Spleen (tissue), 11 donors: ENCODE results near the gene TYRP1. TPM values are rescaled to one million over a fixed set of nuclear protein-coding genes. Genes with fewer than 3 reads are reported as not detected.

Source experiments
- DNase-seq: peaks from one replicate; pipeline ENCODE4 v3.0.0-alpha.2; 2020
- H3K27ac ChIP-seq, 8 donors: fragments of 200-600 bp; sonication (generic) in 7 of 8; 1 replicate in 4 of 8; 2 replicates in 4 of 8; pipeline versions ENCODE4 v1.5.0 to v1.8.0; 2016 to 2021; ENCODE audit warnings: inconsistent platforms in 4 of 8, mild to moderate bottlenecking in 4 of 8, moderate library complexity in 1 of 8
- H3K27me3 ChIP-seq, 7 donors: fragments of 200-600 bp; sonication (generic) in 6 of 7; replicated peaks in 1 of 7; 1 replicate in 4 of 7; 2 replicates in 3 of 7; pipeline versions ENCODE4 v1.5.0 to v1.8.0; 2016 to 2021; ENCODE audit warnings: inconsistent platforms in 3 of 7, mild to moderate bottlenecking in 1 of 7
- H3K36me3 ChIP-seq, 6 donors: fragments of 200-600 bp; sonication (generic) in 5 of 6; 1 replicate in 4 of 6; 2 replicates in 2 of 6; pipeline versions ENCODE4 v1.5.0 to v1.8.0; 2016 to 2021; ENCODE audit warnings: inconsistent platforms in 2 of 6
- H3K4me1 ChIP-seq, 6 donors: fragments of 200-600 bp; sonication (generic) in 5 of 6; 1 replicate in 3 of 6; 2 replicates in 3 of 6; pipeline versions ENCODE4 v1.5.0 to v1.8.0; 2016 to 2021; ENCODE audit warnings: inconsistent platforms in 3 of 6
- H3K4me3 ChIP-seq, 8 donors: fragments of 200-600 bp; sonication (generic) in 7 of 8; 1 replicate in 4 of 8; 2 replicates in 4 of 8; pipeline versions ENCODE4 v1.5.0 to v1.8.0; 2016 to 2021; ENCODE audit warnings: inconsistent platforms in 4 of 8, mild to moderate bottlenecking in 4 of 8, moderate library complexity in 2 of 8
- H3K9me3 ChIP-seq, 8 donors: fragments of 200-600 bp; sonication (generic) in 7 of 8; 1 replicate in 4 of 8; 2 replicates in 4 of 8; pipeline versions ENCODE4 v1.5.0 to v1.8.0; 2016 to 2021; ENCODE audit warnings: inconsistent platforms in 4 of 8
- POLR2A ChIP-seq, 3 donors: fragments of 450-650 bp; IDR thresholded peaks; one replicate each; pipeline ENCODE4 v1.5.1; 2017; ENCODE audit warnings: antibody characterized with exemption in 3 of 3, mild to moderate bottlenecking in 1 of 3
- POLR2AphosphoS5 ChIP-seq, 3 donors: sonication (generic); formaldehyde crosslinking; IDR thresholded peaks; one replicate each; pipeline ENCODE4 v1.5.1; 2017; ENCODE audit warnings: antibody characterized with exemption in 3 of 3
- WGBS, 5 donors: extraction: QIAGEN DNeasy Blood & Tissue Kit in 3 of 5; methylation state at CpG; one replicate each; pipeline versions ENCODE4 v1.1.5 to v1.1.7; 2013 to 2018; 5-methylcytosine and 5-hydroxymethylcytosine counted together
- intact Hi-C: fragments of 100-400 bp; cut with DNase I; formaldehyde crosslinking; loops from one replicate; pipeline ENCODE4 v1.15.0; 2023; ENCODE audit warnings: low total_unique reads
- polyA plus RNA-seq, 3 donors: library from polyadenylated mRNA; stranded (reverse); fragments of 200-250 nt; gene quantifications; one replicate each; pipeline ENCODE4 v1.2.1, GENCODE V29; 2013
- total RNA-seq, 7 donors: library from RNA; depleted of rRNA in 3 of 7; stranded (reverse); fragments of >200 nt in 3 of 7; fragmentation: NEBNext Ultra II Directional in 4 of 7; extraction: Animal tissue kit (Norgen Biotek cat#: 25700) in 4 of 7; gene quantifications; one replicate each; pipeline versions ENCODE4 v1.1.0 to v1.2.1, GENCODE V29; 2016 to 2021
- TF ChIP-seq, protein P1 (sequence below), 11 experiments: fragments of 200-600 bp in 7 of 11; fragments of 450-650 bp in 4 of 11; sonication (generic) in 4 of 11; IDR thresholded peaks in 8 of 11; conservative IDR thresholded peaks in 3 of 11; 1 replicate in 7 of 11; 2 replicates in 4 of 11; pipeline versions ENCODE4 v1.4.0 to v1.8.0; 2016 to 2021; ENCODE audit warnings: antibody characterized with exemption in 11 of 11, inconsistent platforms in 4 of 11, mild to moderate bottlenecking in 1 of 11
- donor health status: healthy with polysubstance abuse.
- donor health status: DM: no; HTN: no; CAD: no; lungs with moderate emphysema.
- donor health status: DM: no; HTN: no; CAD: no.
- donor health status: Bipolar disorder and iron deficiency.
- donor health status: healthy.
- donor health status: DM: no; HTN: no; CAD: no.
- donor health status: DM: yes; HTN: yes; CAD: no.

Gene TYRP1
- total and polyA plus RNA-seq, 10 donors, result not detected

DNA sequence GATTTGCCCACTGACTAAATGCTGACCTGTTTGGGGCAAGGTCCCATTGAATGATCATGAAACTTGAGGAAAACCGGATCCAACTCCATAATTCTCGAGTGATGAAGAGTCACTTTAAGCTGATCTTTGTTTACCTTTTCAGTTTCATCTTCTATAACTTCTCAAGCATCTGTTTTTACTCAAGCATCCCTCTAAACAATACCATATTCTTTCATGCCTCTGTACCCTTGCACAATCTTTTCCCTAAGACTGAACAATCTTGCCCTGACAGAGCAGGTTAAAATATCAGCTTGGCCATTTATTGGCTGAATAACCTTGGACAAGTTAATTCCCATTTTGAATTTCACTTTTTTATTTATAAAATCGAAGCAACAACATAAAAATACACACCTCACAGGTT, 39.8 kb downstream of the TYRP1 start:
- peaks cover 0 to 16% (median 2%) of the 10 kb centered on the region in 8 donors for H3K9me3 ChIP-seq
- DNase-seq, result no peak
- no peaks in the 10 kb centered on the region for H3K27me3 ChIP-seq
- intact Hi-C loops, result no loop called here
- no peak overlapping the region for H3K4me3 ChIP-seq
- no peaks in the 10 kb centered on the region for H3K4me1 ChIP-seq
- TF ChIP-seq, protein P1, sequence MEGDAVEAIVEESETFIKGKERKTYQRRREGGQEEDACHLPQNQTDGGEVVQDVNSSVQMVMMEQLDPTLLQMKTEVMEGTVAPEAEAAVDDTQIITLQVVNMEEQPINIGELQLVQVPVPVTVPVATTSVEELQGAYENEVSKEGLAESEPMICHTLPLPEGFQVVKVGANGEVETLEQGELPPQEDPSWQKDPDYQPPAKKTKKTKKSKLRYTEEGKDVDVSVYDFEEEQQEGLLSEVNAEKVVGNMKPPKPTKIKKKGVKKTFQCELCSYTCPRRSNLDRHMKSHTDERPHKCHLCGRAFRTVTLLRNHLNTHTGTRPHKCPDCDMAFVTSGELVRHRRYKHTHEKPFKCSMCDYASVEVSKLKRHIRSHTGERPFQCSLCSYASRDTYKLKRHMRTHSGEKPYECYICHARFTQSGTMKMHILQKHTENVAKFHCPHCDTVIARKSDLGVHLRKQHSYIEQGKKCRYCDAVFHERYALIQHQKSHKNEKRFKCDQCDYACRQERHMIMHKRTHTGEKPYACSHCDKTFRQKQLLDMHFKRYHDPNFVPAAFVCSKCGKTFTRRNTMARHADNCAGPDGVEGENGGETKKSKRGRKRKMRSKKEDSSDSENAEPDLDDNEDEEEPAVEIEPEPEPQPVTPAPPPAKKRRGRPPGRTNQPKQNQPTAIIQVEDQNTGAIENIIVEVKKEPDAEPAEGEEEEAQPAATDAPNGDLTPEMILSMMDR (IDR thresholded peaks at IDR 0.05 in 8 of 11, conservative IDR thresholded peaks at IDR 0.05 in 3 of 11), result no peak
- TF ChIP-seq POLR2AphosphoS5 (IDR thresholded peaks at IDR 0.05) (no peak), POLR2A (IDR thresholded peaks at IDR 0.05) (no peak)
- no peak overlapping the region for H3K27ac ChIP-seq
- 74 to 81% (median 76%) methylated on average over 3 of the region's 3 CpGs for WGBS, 5 donors
- no peaks in the 10 kb centered on the region for H3K36me3 ChIP-seq

DNA sequence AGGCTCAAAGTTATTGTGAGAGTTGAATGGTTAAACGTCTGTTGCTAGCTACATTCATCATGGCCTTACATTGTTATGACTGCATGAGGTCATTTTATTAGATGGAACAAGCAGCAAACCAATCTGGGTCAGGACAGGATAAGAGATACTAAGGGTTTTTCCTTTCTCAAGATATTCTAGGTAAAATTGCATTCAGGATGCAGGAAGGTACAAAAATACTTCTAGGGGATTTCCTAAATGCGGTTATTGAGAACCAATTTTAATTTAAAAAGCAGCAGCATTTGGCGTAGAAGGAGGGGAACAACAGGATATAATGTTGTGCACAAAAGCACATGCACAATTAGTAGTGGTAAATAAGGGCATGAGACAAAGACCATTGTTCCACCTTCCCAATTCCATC, 42.5 kb downstream of the TYRP1 start:
- Histone ChIP-seq H3K4me3 (no peak overlapping the region), H3K4me1 (no peaks in the 10 kb centered on the region), H3K36me3 (no peaks in the 10 kb centered on the region), H3K27ac (no peak overlapping the region), H3K27me3 (no peaks in the 10 kb centered on the region), H3K9me3 (peaks cover 0 to 16% (median 2%) of the 10 kb centered on the region in 8 donors)
- WGBS, 5 donors, result 16 to 52% (median 36%) methylated on average over 3 of the region's 3 CpGs
- intact Hi-C loops, result no loop called here
- TF ChIP-seq POLR2AphosphoS5 (IDR thresholded peaks at IDR 0.05) (no peak), POLR2A (IDR thresholded peaks at IDR 0.05) (no peak)
- TF ChIP-seq, protein P1 (IDR thresholded peaks at IDR 0.05 in 8 of 11, conservative IDR thresholded peaks at IDR 0.05 in 3 of 11), result no peak
- no peak for DNase-seq

DNA sequence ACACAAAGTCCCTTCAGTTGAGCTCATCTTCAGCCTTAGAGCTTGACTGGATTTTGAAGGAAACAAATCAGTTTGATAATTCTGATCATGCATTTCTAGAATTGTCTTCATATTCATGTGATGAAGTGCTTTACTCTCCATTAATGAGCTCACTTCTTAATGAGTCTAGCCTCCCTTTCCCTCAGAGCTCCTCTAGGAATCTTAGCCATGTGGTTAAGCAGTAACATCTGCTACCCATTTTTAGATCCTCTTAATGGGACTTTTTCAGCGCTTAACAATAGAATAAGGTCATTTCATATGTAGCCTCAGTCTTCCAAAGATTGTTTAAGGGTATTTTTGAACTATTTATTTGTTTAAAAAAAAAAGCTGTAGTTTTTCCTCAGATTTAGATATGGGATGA, 44.7 kb downstream of the TYRP1 start:
- H3K27ac ChIP-seq, result no peak overlapping the region
- no peak for DNase-seq
- H3K9me3 ChIP-seq, result peaks cover 0 to 20% (median 6%) of the 10 kb centered on the region in 8 donors
- TF ChIP-seq POLR2AphosphoS5 (IDR thresholded peaks at IDR 0.05) (no peak), POLR2A (IDR thresholded peaks at IDR 0.05) (no peak)
- TF ChIP-seq, protein P1 (IDR thresholded peaks at IDR 0.05 in 8 of 11, conservative IDR thresholded peaks at IDR 0.05 in 3 of 11), result no peak
- H3K4me3 ChIP-seq, result no peak overlapping the region
- no peaks in the 10 kb centered on the region for H3K27me3 ChIP-seq
- H3K36me3 ChIP-seq, result no peaks in the 10 kb centered on the region
- intact Hi-C loops, result no loop called here
- H3K4me1 ChIP-seq, result no peaks in the 10 kb centered on the region
- WGBS, 5 donors, result 0 to 5% (median 0%) methylated on average over 1 of the region's 1 CpG

DNA sequence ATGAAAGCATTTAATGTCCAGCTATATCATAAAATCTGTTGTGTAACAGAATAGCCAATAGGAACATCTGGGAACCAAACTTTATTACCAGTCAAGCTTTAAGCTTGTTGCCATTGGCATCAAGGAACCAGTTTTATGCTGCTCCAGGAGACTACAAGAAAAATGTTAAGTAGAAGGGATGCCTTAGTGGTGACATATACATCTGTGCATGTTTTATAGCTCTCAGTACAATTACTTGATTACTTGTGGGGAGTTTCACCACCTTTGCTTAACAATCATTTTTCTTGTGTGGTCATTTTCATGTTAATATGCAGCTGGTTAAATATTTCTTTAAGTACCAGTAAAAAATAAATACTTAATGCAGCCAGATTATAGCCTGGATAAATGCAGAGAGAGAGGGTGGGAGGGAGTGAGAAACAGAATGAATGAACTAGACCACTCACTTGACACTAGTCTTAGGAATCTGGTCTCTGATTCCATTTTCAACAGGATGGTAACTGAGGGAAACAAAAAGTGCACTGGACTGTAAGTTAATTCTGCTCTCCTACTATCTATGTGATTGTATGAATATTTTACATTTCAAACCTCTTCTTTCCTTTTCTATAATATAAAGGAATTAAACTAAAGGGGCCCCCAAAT, 45.9 kb downstream of the TYRP1 start:
- Histone ChIP-seq H3K9me3 (peaks cover 0 to 19% (median 4%) of the 10 kb centered on the region in 8 donors), H3K27ac (no peak overlapping the region), H3K36me3 (no peaks in the 10 kb centered on the region), H3K4me3 (no peak overlapping the region), H3K4me1 (no peaks in the 10 kb centered on the region), H3K27me3 (no peaks in the 10 kb centered on the region)
- intact Hi-C loops, result no loop called here
- TF ChIP-seq, protein P1 (IDR thresholded peaks at IDR 0.05 in 8 of 11, conservative IDR thresholded peaks at IDR 0.05 in 3 of 11), result no peak
- TF ChIP-seq POLR2AphosphoS5 (IDR thresholded peaks at IDR 0.05), result no peak
- no peak for TF ChIP-seq POLR2A (IDR thresholded peaks at IDR 0.05)
- no peak for DNase-seq
